GM08714 (cell line): ENCODE measurements around the gene TXNRD2.
"Not testable (repeated sequence)": the region's sequence is repeated elsewhere in the genome, so short reads cannot be mapped to it uniquely, and the experiment has no call there.

Experiments used
- H3K4me3 ChIP-seq: fragments of 200-500 bp; sonication (Bioruptor generic); 2 replicates; pipeline ENCODE4 v1.5.1; 2014; ENCODE audit warnings: mild to moderate bottlenecking, low read length, inconsistent platforms
- ZNF274 ChIP-seq: IDR thresholded peaks from 2 replicates; pipeline ENCODE4 v1.6.1; 2012; ENCODE audit warnings: mild to moderate bottlenecking, low read depth, low read length

The TXNRD2 gene

DNA sequence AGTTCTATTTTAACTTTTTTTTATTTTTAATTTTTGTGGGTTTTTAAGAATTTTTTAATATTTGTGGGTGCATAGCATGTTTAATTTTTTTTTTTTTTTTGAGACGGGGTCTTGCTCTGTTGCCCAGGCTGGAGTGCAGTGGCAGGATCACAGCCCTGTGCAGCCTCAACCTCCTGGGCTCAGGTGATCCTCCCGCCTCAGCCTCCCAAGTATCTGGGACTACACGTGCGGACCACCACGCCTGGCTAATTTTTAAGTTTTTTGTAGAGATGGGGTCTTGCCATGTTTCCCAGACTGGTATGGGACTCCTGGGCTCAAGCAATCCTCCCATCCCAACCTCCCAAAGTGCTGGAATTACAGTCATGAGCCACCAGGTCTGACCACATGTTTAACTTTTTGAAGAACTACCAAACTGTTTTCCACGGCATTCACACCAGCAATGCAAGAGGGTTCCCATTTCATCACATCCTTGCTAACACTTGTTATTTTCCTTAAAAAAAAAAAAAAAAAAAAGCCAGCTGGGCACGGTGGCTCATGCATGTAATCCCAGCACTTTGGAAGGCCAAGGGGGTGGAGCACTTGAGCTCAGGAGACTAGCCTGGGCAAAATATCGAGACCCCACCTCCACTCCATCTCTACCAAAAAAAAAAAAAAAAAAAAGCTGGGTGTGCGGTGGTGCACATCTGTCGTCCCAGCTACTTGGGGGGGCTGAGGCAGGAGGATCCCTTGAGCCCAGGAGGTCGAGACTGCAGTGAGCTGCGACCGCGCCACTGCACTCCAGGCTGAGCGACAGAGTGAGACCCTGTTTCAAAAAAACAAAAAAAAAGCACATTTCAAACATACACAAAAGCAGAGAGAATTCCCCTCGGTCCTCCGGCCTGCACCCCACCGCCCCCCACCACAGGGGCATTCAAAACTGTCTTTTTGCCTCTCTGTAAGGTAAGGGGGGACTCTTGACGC lies 16.7 kb upstream of the TXNRD2 start:
- no peak overlapping the region for H3K4me3 ChIP-seq
- TF ChIP-seq ZNF274, result no peak

DNA sequence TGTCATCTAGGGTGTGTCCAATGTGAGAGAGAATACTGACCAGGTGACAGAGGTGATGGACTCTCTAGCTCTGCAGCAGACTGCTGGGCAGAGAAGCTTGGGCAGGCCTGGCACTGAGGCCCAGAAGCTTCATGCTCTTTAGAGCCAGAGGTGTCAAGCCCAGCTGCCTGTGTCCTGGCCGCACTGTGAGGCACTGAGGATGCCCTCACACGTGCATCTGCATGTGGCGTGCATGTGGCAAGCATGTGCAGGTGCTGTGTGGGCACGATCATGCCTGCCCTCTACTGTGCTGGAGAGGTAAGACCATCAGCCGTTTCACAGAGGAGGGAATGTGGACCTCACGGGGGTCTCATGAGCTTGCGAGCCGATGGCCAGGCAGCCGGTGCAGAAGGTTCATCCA lies 15.8 kb upstream of the TXNRD2 start:
- TF ChIP-seq ZNF274, result no peak
- H3K4me3 ChIP-seq, result no peak overlapping the region

- TF ChIP-seq ZNF274, result no peak
- H3K4me3 ChIP-seq, result no peak overlapping the region
Observed at GRCh38 chr22:19955241-19956128, 13.9 kb upstream of the TXNRD2 start.

DNA sequence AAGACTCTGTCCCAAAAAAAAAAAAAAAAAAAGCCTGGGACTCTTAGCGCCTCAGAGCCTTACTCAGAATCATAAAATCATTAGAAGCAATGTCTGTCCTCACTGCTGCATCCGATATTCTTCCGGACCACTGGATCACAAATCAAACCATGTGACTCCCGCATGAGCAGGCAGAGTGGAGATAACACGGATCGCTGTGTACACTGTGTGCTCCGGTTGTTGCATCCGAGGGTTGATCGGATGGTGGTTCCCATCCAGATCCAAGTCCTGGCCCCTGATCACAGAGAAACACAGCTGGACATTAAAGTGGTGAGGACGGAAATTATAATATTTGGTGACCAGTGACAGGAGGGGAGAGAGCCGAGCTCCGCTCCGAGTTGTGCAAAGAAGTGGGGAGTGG lies 9.7 kb upstream of the TXNRD2 start:
- H3K4me3 ChIP-seq, result no peak overlapping the region
- TF ChIP-seq ZNF274, result no peak

DNA sequence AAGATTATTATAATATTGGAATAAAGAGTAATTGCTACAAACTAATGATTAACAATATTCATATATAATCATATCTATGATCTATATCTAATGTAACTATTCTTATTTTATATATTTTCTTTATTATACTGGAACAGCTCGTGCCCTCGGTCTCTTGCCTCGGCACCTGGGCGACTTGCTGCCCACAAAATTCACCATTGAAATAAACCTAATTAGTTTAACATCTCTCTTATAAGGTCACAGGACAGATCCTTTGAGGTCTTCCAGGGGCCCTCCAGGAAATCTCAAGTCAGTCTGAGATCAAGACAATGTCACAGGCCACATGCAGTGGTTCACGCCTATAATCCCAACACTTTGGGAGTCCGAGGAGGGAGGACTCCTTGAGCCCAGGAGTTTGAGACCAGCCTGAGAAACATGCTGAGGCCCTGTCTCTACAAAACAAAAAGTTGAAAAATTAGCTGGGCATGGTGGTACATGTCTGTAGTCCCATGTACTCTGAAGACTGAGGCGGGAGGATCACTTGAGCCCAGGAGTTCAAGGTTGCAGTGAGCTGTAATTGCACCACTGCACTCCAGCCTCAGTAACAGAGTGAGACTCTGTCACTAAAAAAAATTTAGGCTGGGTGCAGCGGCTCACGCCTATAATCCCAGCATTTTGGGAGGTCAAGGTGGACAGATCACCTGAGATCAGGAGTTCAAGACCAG lies 6.6 kb upstream of the TXNRD2 start:
- no peak overlapping the region for H3K4me3 ChIP-seq
- no peak for TF ChIP-seq ZNF274

DNA sequence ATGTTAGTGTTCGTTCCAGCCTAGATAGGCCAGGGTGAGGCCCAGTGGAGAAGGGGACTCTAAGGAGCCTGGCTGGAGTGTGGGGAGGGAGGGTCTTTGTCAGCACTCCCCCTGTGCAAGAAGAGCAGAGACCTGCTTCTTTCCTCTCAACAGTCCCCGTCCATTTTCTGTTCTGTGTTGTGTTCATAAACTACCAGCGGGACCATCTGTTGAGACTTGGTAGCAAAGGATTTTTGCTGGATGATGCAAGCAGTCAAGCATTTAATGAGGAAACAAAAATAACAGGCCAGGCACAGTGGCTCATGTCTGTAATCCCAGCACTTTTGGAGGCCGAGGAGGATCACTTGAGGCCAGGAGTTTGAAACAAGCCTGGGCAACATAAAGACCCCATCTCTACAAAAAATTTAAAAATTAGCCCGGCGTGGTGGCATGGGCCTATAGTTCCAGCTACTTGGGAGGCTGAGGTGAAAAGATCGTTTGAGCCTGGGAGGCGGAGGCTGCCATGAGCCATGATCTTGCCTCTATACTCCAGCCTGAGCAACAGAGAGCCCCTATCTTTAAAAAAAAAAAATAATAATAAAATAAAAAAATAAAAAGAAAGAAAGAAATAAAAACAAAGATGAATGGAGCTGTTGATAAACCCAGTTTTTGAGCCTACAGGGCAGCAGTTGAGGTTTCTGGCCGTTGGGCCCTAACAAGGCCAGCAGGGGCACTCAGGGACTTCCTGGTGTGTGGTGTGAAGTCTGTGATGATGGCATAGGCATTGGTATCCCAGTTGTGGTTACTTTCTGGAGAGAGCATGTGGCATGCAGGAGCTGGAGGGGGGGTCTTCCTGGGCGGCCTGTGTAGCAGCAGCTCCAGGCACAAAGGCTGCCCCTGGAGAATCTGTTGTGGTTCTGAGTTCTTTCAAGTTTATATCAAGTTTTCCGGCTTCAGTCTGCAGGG lies 1.7 kb upstream of the TXNRD2 start:
- H3K4me3 ChIP-seq, result peak overlapping the region; percentile 88

DNA sequence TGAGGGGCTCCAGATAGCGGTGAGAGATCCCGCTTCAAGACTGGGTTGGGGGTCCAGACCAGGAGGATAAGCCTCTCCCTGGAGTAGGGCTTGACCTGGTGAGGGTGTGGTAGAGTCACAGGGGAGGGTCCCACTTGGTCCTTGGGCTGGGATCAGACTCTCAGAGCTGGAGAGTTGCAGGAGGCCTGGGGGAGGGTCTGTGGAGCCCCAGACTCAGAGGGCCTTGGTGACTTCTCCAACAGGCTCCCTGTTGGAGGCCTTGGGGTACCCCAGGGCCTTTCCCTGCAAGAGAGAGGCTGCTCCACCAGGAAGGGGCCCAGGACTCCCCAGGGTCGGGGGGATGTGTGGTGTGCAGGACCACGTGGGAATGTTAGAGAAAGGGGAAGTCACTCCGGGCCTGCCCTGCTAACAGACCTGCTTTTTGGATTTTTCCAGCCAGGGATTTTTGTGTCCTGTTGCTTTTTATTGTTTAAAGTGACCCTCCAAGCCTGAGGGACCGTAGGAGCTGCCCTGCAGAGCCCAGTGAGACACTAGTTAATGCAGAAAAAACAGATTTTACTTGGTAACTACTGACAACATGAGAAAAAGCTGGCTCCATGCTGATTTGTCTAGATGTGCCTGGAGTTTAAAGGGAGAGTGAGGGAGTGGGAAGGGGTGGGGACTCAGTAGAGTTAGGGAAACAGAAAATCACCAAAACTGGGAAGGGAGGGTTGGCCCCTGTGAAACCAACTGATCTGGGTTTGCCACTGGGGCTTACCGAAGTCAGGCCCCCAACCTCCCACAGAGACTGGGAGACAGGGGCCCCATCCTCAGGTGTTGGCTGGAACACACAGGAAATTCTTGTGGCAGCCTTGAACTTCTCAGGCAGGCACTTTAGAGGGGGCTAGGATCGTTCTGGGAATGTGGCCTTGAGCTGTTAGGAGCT lies 801 bp upstream of the TXNRD2 start:
- TF ChIP-seq ZNF274, result no peak
- H3K4me3 ChIP-seq, result peak overlapping the region; percentile 88

More for the DNA sequence above, 1.7 kb upstream of the TXNRD2 start:
- no peak for TF ChIP-seq ZNF274

GRCh38 chr22:19940536-19941364 lies 868 bp downstream of the TXNRD2 start:
- peak overlapping the region; percentile 88 for H3K4me3 ChIP-seq

DNA sequence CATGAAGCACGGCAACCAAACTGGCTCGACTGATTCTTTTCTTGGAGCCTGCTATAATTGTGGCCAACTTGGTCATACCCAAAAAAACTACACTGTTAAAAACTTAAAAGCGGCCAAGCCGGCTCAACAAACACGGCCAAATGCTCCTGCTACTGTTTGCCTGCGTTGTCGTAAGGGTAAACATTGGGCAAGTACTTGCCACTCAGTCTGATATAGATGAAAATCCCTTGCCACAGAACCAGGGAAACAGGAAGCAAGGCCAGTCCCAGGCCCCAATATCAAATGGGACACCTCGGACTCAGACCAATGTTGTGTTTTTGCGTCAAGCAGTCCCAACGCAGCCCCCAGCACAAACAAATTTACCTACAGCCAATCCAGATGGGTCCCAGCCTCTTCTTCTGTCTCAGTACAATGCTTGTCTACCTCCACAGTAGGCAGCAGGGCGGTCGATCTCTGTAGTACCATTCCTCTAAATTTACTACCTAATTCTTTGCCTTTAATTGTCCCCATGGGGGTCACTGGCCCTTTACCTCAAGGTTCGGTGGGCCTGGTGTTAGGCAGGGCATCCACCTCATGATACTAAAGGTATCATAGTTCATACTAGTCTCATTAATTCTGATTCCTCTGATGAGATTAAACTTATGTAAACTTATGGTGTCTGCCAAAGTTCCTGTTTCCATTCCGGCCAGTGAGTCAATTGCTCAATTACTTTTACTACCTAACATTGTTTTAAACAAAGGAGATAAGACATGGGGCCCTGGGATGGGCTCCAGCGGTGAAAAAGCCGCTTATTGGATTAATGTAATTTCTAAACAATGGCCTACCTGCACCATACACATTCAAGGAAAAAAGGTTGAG lies 3.8 kb downstream of the TXNRD2 start:
- no peak for TF ChIP-seq ZNF274
- H3K4me3 ChIP-seq, result no peak overlapping the region

More at GRCh38 chr22:19940536-19941364, 868 bp downstream of the TXNRD2 start:
- no peak for TF ChIP-seq ZNF274

GRCh38 chr22:19936513-19936912 lies 5.1 kb downstream of the TXNRD2 start:
- H3K4me3 ChIP-seq, result no peak overlapping the region
- TF ChIP-seq ZNF274, result no peak

DNA sequence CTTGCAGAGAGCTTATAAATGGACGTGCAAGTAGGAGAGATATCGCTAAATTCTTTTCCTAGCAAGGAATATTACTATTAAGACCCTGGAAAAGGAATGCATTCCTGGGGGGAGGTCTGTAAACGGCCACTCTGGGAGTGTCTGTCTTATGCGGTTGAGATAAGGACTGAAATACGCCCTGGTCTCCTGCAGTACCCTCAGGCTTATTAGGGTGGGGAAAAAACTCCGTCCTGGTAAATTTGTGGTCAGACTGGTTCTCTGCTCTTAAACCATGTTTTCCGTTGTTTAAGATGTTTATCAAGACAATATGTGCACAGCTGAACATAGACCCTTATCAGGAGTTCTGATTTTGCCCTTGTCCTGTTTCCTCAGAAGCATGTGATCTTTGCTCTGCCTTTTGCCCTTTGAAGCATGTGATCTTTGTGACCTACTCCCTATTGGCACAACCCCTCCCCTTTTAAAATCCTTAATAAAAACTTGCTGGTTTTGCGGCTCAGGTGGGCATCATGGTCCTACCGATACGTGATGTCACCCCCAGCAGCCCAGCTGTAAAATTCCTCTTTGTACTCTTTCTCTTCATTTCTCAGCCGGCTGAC lies 6.4 kb downstream of the TXNRD2 start:
- not testable (repeated sequence) for H3K4me3 ChIP-seq
